Measurements from ENCODE around the gene RPP25.
"Not testable (repeated sequence)": the region's sequence is repeated elsewhere in the genome, so short reads cannot be mapped to it uniquely, and the experiment has no call there.

RPP25 gene

DNA sequence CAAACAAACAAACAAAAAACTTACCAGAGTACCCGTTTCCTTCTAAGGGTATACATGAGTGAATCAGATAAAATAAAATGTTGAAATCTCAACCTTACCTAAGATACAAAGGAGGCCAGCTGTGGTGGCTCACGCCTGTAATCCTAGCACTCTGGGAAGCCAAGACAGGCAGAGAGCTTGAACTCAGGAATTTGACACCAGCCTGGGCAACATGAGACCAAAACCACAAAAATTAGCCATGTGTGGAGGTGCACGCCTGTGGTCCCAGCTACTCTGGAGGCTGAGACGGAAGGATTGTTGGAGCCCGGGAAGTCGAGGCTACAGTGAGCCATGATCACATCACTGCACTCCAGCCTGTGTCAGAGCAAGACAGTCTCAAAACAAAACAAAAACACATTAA, 38.9 kb downstream of the RPP25 start:
- H3K9ac ChIP-seq (ENCODE audit: low read depth, low read length), result no peak overlapping the region
- no peak overlapping the region for H3K4me3 ChIP-seq (ENCODE audit: low read length)
- no peaks in the 10 kb centered on the region for H3K9me3 ChIP-seq (ENCODE audit: insufficient read depth, low read depth, low read length)
- H3K4me1 ChIP-seq (ENCODE audit: insufficient read depth, low read length), result no peaks in the 10 kb centered on the region
- WGBS, result 94% methylated on average over 5 of the region's 6 CpGs
- no peaks in the 10 kb centered on the region for H3K27me3 ChIP-seq (ENCODE audit: insufficient read depth, low read length)
- no peak overlapping the region for H3K27ac ChIP-seq (ENCODE audit: low read depth, low read length)
- H3K36me3 ChIP-seq (ENCODE audit: insufficient read depth, low read length), result peaks cover 92% of the 10 kb centered on the region

DNA sequence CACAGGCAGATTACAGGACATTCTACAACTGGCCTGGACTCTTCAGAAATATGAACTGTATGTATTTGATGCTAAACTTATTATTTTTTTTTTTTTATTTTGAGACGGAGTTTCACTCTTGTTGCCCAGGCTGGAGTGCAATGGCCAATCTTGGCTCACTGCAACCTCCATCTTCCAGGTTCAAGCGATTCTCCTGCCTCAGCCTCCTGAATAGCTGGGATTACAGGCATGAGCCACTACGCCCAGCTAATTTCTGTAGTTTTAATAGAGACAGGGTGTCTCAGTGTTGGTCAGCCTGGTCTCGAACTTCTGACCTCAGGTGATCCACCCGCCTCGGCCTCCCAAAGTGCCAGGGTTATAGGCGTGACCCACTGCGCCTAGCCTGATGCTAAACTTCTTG, 42.8 kb downstream of the RPP25 start:
- H3K36me3 ChIP-seq (ENCODE audit: insufficient read depth, low read length), result peaks cover 77% of the 10 kb centered on the region
- not testable (repeated sequence) for H3K27me3 ChIP-seq (ENCODE audit: insufficient read depth, low read length); H3K4me1 ChIP-seq (ENCODE audit: insufficient read depth, low read length); H3K9me3 ChIP-seq (ENCODE audit: insufficient read depth, low read depth, low read length); H3K27ac ChIP-seq (ENCODE audit: low read depth, low read length); H3K4me3 ChIP-seq (ENCODE audit: low read length); H3K9ac ChIP-seq (ENCODE audit: low read depth, low read length)
- WGBS, result 98% methylated on average over 8 of the region's 8 CpGs

GRCh38 chr15:74913041-74913440, 43.5 kb downstream of the RPP25 start:
- Histone ChIP-seq H3K4me1 (ENCODE audit: insufficient read depth, low read length) (no peaks in the 10 kb centered on the region), H3K4me3 (ENCODE audit: low read length) (no peak overlapping the region), H3K27me3 (ENCODE audit: insufficient read depth, low read length) (no peaks in the 10 kb centered on the region), H3K36me3 (ENCODE audit: insufficient read depth, low read length) (peaks cover 69% of the 10 kb centered on the region), H3K9me3 (ENCODE audit: insufficient read depth, low read depth, low read length) (no peaks in the 10 kb centered on the region), H3K27ac (ENCODE audit: low read depth, low read length) (no peak overlapping the region), H3K9ac (ENCODE audit: low read depth, low read length) (no peak overlapping the region)
- WGBS, result 98% methylated on average over 9 of the region's 9 CpGs

DNA sequence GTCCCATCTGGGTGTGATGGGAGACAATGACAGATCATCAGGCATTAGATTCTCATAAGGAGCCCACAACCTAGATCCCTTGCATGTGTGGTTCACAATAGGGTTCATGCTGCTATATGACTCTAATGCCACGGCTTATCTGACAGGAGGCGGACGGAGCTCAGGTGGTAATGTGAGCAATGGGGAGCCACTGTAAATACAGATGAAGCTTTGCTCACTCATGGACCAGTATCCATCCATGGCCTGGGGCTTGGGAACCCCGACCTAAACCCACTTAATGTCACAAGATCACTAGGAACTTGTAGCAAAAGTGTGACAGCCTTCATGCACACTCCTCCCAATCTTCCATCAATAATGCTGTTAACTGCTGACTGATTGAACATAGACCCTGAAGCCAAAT, 47.9 kb downstream of the RPP25 start:
- H3K4me3 ChIP-seq (ENCODE audit: low read length), result no peak overlapping the region
- H3K36me3 ChIP-seq (ENCODE audit: insufficient read depth, low read length), result peaks cover 44% of the 10 kb centered on the region
- H3K4me1 ChIP-seq (ENCODE audit: insufficient read depth, low read length), result peaks cover 6% of the 10 kb centered on the region; the same call in 1 of the 2 replicates
- WGBS, result 96% methylated on average over 4 of the region's 4 CpGs
- no peak overlapping the region for H3K27ac ChIP-seq (ENCODE audit: low read depth, low read length)
- H3K9ac ChIP-seq (ENCODE audit: low read depth, low read length), result no peak overlapping the region
- H3K27me3 ChIP-seq (ENCODE audit: insufficient read depth, low read length), result no peaks in the 10 kb centered on the region
- no peaks in the 10 kb centered on the region for H3K9me3 ChIP-seq (ENCODE audit: insufficient read depth, low read depth, low read length)

- H3K36me3 ChIP-seq (ENCODE audit: insufficient read depth, low read length), result peaks cover 42% of the 10 kb centered on the region
- no peaks in the 10 kb centered on the region for H3K27me3 ChIP-seq (ENCODE audit: insufficient read depth, low read length)
- no peaks in the 10 kb centered on the region for H3K9me3 ChIP-seq (ENCODE audit: insufficient read depth, low read depth, low read length)
- H3K4me1 ChIP-seq (ENCODE audit: insufficient read depth, low read length), result peaks cover 6% of the 10 kb centered on the region; the same call in 1 of the 2 replicates
- peak overlapping the region; percentile 92 for H3K9ac ChIP-seq (ENCODE audit: low read depth, low read length)
- peak overlapping the region; percentile 72 for H3K27ac ChIP-seq (ENCODE audit: low read depth, low read length)
- peak overlapping the region; percentile 77 for H3K4me3 ChIP-seq (ENCODE audit: low read length)
- 54% methylated on average over 8 of the region's 8 CpGs for WGBS
Measured at GRCh38 chr15:74907163-74907870, 49.3 kb downstream of the RPP25 start.

- Histone ChIP-seq H3K4me1 (ENCODE audit: insufficient read depth, low read length) (peaks cover 6% of the 10 kb centered on the region; the same call in 1 of the 2 replicates), H3K9ac (ENCODE audit: low read depth, low read length) (peak within 1 kb of the TSS; percentile 92), H3K9me3 (ENCODE audit: insufficient read depth, low read depth, low read length) (no peaks in the 10 kb centered on the region), H3K36me3 (ENCODE audit: insufficient read depth, low read length) (peaks cover 42% of the 10 kb centered on the region), H3K4me3 (ENCODE audit: low read length) (peak within 1 kb of the TSS; percentile 77), H3K27ac (ENCODE audit: low read depth, low read length) (peak within 1 kb of the TSS; percentile 79), H3K27me3 (ENCODE audit: insufficient read depth, low read length) (no peaks in the 10 kb centered on the region)
- WGBS, result under 1% methylated on average over 74 of the region's 74 CpGs
Measured at GRCh38 chr15:74906450-74907162, 50.0 kb downstream of the RPP25 start, which contains the start of gene FAM219B. TSS of gene FAM219B (minus strand) at chr15:74906851. CDS start at chr15:74906800, 51 bp downstream.

GRCh38 chr15:74906067-74906449, 50.5 kb downstream of the RPP25 start:
- Histone ChIP-seq H3K9ac (ENCODE audit: low read depth, low read length) (peak overlapping the region; percentile 92), H3K4me1 (ENCODE audit: insufficient read depth, low read length) (peaks cover 6% of the 10 kb centered on the region; the same call in 1 of the 2 replicates), H3K9me3 (ENCODE audit: insufficient read depth, low read depth, low read length) (no peaks in the 10 kb centered on the region), H3K27me3 (ENCODE audit: insufficient read depth, low read length) (no peaks in the 10 kb centered on the region), H3K27ac (ENCODE audit: low read depth, low read length) (peak overlapping the region; percentile 79), H3K4me3 (ENCODE audit: low read length) (peak overlapping the region; percentile 77), H3K36me3 (ENCODE audit: insufficient read depth, low read length) (peaks cover 42% of the 10 kb centered on the region)
- WGBS, result under 1% methylated on average over 19 of the region's 20 CpGs
